Natural killer cell (primary cell): ENCODE results near the gene DENND5B. TPM values are rescaled to one million over a fixed set of nuclear protein-coding genes. Genes with fewer than 3 reads are reported as not detected.

ENCODE experiments used
- ATAC-seq, 3 donors: fragments of 150-1000 bp in 2 of 3; fragments of 200-7000 bp in 1 of 3; cut with Tn5 transposase; 1 replicate in 1 of 3; 2 replicates in 2 of 3; pipeline ENCODE4 v1.10.0; 2021; ENCODE audit warnings: mild to moderate bottlenecking in 2 of 3, moderate library complexity in 2 of 3
- DNase-seq, 2 donors: peaks; one replicate each; pipeline versions ENCODE4 v3.0.0 to v3.0.0-alpha.2; 2013 to 2021; ENCODE audit warnings: mixed read lengths in 1 of 2
- H3K27ac ChIP-seq: one replicate; pipeline ENCODE4 v1.5.1; 2013; ENCODE audit warnings: mild to moderate bottlenecking, low read length
- H3K27me3 ChIP-seq: one replicate; pipeline ENCODE4 v1.6.1; 2013; ENCODE audit warnings: low read length; ENCODE audit not compliant: control insufficient read depth, insufficient read depth
- H3K36me3 ChIP-seq: one replicate; pipeline ENCODE4 v1.6.1; 2013; ENCODE audit warnings: low read length; ENCODE audit not compliant: control insufficient read depth, insufficient read depth
- H3K4me1 ChIP-seq: one replicate; pipeline ENCODE4 v1.6.1; 2013; ENCODE audit warnings: low read length; ENCODE audit not compliant: control insufficient read depth, insufficient read depth
- H3K4me3 ChIP-seq: one replicate; pipeline ENCODE4 v1.5.1; 2013; ENCODE audit warnings: low read length
- H3K9me3 ChIP-seq: one replicate; pipeline ENCODE4 v1.6.1; 2013; ENCODE audit warnings: low read length; ENCODE audit not compliant: control insufficient read depth, insufficient read depth
- H3K27ac Mint-ChIP-seq, 2 donors: one replicate each; pipeline ENCODE4 v1.8.0; 2022; ENCODE audit warnings: mild to moderate bottlenecking in 2 of 2, mixed read lengths in 2 of 2, moderate library complexity in 1 of 2
- H3K27me3 Mint-ChIP-seq, 2 donors: one replicate each; pipeline ENCODE4 v1.8.0; 2022; ENCODE audit warnings: low read depth in 2 of 2, mixed read lengths in 2 of 2
- H3K36me3 Mint-ChIP-seq: one replicate; pipeline ENCODE4 v1.8.0; 2022; ENCODE audit warnings: mixed read lengths
- H3K4me1 Mint-ChIP-seq, 2 donors: one replicate each; pipeline ENCODE4 v1.8.0; 2022; ENCODE audit warnings: mixed read lengths in 2 of 2
- H3K4me3 Mint-ChIP-seq: one replicate; pipeline ENCODE4 v1.8.0; 2022; ENCODE audit warnings: mild to moderate bottlenecking, moderate library complexity, mixed read lengths
- H3K9me3 Mint-ChIP-seq, 2 donors: one replicate each; pipeline ENCODE4 v1.8.0; 2022; ENCODE audit warnings: mixed read lengths in 2 of 2
- WGBS: methylation state at CpG from one replicate; pipeline ENCODE4 v1.1.7; 2013; ENCODE audit warnings: missing lambda C conversion rate; ENCODE audit not compliant: insufficient coverage; 5-methylcytosine and 5-hydroxymethylcytosine counted together
- intact Hi-C: fragments of 100-400 bp; cut with micrococcal nuclease; formaldehyde crosslinking; loops from one replicate; pipeline ENCODE4 v1.14.2; 2022
- total RNA-seq, 4 donors: library from RNA; stranded (reverse); fragments of 120-200 nt in 1 of 4; gene quantifications; one replicate each; pipeline versions ENCODE4 v1.2.3 to v1.2.4, GENCODE V29; 2013 to 2022
- TF ChIP-seq, protein P1 (sequence below): fragments of 200-600 bp; IDR thresholded peaks from one replicate; pipeline ENCODE4 v1.8.0; 2022; ENCODE audit warnings: antibody characterized with exemption

DENND5B gene
- total RNA-seq, 3 donors from 2014 or later (not counting 1 experiment from before 2014, with no cell fraction given) = 0.52 to 2.4 (median 0.70) TPM

- peak overlapping the region; percentile 84 for H3K4me3 Mint-ChIP-seq
- no peak for ATAC-seq
- H3K27ac ChIP-seq = peak overlapping the region; percentile 65
- 99% methylated on average over 14 of the region's 14 CpGs for WGBS
- H3K9me3 Mint-ChIP-seq = no peaks in the 10 kb centered on the region
- TF ChIP-seq, protein P1, sequence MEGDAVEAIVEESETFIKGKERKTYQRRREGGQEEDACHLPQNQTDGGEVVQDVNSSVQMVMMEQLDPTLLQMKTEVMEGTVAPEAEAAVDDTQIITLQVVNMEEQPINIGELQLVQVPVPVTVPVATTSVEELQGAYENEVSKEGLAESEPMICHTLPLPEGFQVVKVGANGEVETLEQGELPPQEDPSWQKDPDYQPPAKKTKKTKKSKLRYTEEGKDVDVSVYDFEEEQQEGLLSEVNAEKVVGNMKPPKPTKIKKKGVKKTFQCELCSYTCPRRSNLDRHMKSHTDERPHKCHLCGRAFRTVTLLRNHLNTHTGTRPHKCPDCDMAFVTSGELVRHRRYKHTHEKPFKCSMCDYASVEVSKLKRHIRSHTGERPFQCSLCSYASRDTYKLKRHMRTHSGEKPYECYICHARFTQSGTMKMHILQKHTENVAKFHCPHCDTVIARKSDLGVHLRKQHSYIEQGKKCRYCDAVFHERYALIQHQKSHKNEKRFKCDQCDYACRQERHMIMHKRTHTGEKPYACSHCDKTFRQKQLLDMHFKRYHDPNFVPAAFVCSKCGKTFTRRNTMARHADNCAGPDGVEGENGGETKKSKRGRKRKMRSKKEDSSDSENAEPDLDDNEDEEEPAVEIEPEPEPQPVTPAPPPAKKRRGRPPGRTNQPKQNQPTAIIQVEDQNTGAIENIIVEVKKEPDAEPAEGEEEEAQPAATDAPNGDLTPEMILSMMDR = no peak
- H3K27me3 Mint-ChIP-seq = no peaks in the 10 kb centered on the region
- H3K36me3 ChIP-seq = no peaks in the 10 kb centered on the region
- H3K4me3 ChIP-seq = no peak overlapping the region
- peaks cover 25% of the 10 kb centered on the region for H3K4me1 ChIP-seq
- DNase-seq = no peak
- intact Hi-C loops = loop anchor here (2.0 kb wide), 1 partner anchor 89 kb away; no protein-coding TSS in a partner anchor
- peak overlapping the region; percentile 88 to 89 for H3K27ac Mint-ChIP-seq
- H3K27me3 ChIP-seq = no peaks in the 10 kb centered on the region
- H3K9me3 ChIP-seq = no peaks in the 10 kb centered on the region
- H3K36me3 Mint-ChIP-seq = no peaks in the 10 kb centered on the region
- peaks cover 20 to 27% of the 10 kb centered on the region in 2 donors for H3K4me1 Mint-ChIP-seq
Observed at GRCh38 chr12:31361730-31362114, 229.2 kb downstream of the DENND5B start.

- 68% methylated on average over 4 of the region's 4 CpGs for WGBS
- no peak overlapping the region for H3K27ac Mint-ChIP-seq
- ATAC-seq = no peak
Observed at GRCh38 chr12:31355747-31356107, 235.2 kb downstream of the DENND5B start.

DNA sequence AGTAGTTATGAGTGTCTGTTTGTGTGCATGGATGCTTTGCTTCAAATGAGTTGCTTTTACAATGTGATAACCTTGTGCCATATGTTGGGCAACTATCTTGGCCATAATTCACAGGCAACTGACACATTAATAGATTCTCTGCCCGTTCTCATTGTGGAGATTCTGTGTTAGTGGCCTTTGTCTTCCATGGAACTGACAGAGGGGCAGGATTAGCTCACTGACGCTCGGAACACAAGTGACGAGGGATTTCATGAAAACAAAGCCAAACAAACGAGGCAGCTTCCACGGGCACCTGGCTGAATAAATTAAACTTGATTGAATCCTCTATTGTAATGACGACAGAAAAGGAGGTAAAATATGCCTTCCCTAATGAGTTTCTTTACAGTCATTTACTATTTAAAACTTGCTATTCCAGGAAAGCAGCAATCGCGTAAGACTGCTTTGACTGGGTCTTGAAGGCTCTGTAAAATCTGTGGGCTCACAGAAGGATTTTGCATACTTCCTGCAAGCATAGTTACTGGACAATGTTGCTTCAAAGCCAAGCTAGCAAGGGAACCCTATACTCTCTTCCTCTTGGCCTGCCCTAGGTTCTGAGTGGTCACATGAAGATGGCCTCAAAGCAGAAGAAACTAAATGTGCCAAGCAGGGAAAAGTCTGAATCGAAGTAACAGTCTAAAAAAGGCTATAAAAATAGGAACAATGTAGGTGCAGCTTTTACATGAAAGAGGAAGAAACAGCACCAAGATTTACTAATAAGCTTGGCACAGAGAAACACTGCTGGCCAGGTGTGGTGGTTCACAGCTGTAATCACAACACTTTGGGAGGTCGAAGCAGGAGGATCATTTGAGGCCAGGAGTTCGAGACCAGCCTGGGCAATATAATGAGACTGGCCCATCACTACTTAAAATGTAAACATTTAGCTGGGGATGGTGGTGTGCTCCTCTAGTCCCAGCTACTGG is 236.9 kb downstream of the DENND5B start:
- Histone ChIP-seq H3K9me3 (no peaks in the 10 kb centered on the region), H3K27me3 (no peaks in the 10 kb centered on the region), H3K4me1 (no peaks in the 10 kb centered on the region), H3K4me3 (no peak overlapping the region), H3K27ac (no peak overlapping the region), H3K36me3 (no peaks in the 10 kb centered on the region)
- TF ChIP-seq, protein P1 = no peak
- H3K9me3 Mint-ChIP-seq = no peaks in the 10 kb centered on the region
- H3K36me3 Mint-ChIP-seq = no peaks in the 10 kb centered on the region
- ATAC-seq = no peak
- H3K27me3 Mint-ChIP-seq = peaks cover 0 to 4% of the 10 kb centered on the region in 2 donors
- H3K4me3 Mint-ChIP-seq = no peak overlapping the region
- intact Hi-C loops = no loop called here
- H3K4me1 Mint-ChIP-seq = no peaks in the 10 kb centered on the region
- no peak for DNase-seq
- WGBS = 68% methylated on average over 12 of the region's 12 CpGs
- H3K27ac Mint-ChIP-seq = no peak overlapping the region

More at GRCh38 chr12:31355747-31356107, 235.2 kb downstream of the DENND5B start:
- Mint-ChIP-seq H3K36me3 (no peaks in the 10 kb centered on the region), H3K4me1 (no peaks in the 10 kb centered on the region), H3K4me3 (no peak overlapping the region), H3K9me3 (no peaks in the 10 kb centered on the region), H3K27me3 (no peaks in the 10 kb centered on the region)
- H3K36me3 ChIP-seq = no peaks in the 10 kb centered on the region
- TF ChIP-seq, protein P1 = no peak
- no peaks in the 10 kb centered on the region for H3K27me3 ChIP-seq
- H3K4me1 ChIP-seq = no peaks in the 10 kb centered on the region
- no peak overlapping the region for H3K4me3 ChIP-seq
- H3K27ac ChIP-seq = no peak overlapping the region
- H3K9me3 ChIP-seq = no peaks in the 10 kb centered on the region
- intact Hi-C loops = no loop called here
- DNase-seq = no peak
